ENCODE data around the gene FSD1. TPM values are rescaled to one million over a fixed set of nuclear protein-coding genes. Genes with fewer than 3 reads are reported as not detected.

The FSD1 gene
- total RNA-seq, 1 donor from 2014 or later = 25.1 TPM

DNA sequence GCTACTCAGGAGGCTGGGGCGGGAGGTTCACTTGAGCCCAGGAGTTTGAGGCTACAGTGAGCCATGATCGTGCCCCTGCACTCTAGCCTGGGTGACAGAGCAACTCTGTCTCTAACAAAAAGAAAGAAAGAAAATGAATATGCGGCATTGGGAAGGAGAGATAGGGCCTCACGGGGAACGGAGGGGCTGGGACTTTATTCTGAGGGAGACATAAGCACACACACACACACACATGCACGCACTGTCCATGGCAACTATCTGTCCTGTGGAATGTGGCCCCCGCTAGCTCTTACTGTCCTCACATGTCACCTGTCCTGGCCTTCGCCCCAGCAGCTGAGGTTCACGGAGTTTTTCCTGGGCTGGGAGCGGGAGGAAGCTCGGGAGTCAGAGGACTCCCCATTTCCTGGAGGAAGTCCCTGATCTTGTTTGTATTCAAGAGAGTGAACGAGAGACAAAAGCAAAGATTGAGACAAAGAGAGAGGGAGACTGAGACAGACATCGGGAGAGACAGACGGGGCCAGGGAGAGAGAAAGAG is 33.6 kb downstream of the FSD1 start:
- Mint-ChIP-seq H3K9me3 (ENCODE audit: low read depth) (no peaks in the 10 kb centered on the region), H3K27me3 (no peaks in the 10 kb centered on the region), H3K4me1 (ENCODE audit: low read depth) (peaks cover 16% of the 10 kb centered on the region), H3K36me3 (ENCODE audit: insufficient read depth) (peaks cover 1% of the 10 kb centered on the region), H3K27ac (peak overlapping the region; percentile 96), H3K4me3 (ENCODE audit: low read depth) (peak overlapping the region; percentile 89)
- TF ChIP-seq, protein P1, sequence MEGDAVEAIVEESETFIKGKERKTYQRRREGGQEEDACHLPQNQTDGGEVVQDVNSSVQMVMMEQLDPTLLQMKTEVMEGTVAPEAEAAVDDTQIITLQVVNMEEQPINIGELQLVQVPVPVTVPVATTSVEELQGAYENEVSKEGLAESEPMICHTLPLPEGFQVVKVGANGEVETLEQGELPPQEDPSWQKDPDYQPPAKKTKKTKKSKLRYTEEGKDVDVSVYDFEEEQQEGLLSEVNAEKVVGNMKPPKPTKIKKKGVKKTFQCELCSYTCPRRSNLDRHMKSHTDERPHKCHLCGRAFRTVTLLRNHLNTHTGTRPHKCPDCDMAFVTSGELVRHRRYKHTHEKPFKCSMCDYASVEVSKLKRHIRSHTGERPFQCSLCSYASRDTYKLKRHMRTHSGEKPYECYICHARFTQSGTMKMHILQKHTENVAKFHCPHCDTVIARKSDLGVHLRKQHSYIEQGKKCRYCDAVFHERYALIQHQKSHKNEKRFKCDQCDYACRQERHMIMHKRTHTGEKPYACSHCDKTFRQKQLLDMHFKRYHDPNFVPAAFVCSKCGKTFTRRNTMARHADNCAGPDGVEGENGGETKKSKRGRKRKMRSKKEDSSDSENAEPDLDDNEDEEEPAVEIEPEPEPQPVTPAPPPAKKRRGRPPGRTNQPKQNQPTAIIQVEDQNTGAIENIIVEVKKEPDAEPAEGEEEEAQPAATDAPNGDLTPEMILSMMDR (IDR thresholded peaks at IDR 0.05; ENCODE audit: unreplicated experiment) = no peak
- no peak for DNase-seq (ENCODE audit: low spot score, unreplicated experiment)

DNA sequence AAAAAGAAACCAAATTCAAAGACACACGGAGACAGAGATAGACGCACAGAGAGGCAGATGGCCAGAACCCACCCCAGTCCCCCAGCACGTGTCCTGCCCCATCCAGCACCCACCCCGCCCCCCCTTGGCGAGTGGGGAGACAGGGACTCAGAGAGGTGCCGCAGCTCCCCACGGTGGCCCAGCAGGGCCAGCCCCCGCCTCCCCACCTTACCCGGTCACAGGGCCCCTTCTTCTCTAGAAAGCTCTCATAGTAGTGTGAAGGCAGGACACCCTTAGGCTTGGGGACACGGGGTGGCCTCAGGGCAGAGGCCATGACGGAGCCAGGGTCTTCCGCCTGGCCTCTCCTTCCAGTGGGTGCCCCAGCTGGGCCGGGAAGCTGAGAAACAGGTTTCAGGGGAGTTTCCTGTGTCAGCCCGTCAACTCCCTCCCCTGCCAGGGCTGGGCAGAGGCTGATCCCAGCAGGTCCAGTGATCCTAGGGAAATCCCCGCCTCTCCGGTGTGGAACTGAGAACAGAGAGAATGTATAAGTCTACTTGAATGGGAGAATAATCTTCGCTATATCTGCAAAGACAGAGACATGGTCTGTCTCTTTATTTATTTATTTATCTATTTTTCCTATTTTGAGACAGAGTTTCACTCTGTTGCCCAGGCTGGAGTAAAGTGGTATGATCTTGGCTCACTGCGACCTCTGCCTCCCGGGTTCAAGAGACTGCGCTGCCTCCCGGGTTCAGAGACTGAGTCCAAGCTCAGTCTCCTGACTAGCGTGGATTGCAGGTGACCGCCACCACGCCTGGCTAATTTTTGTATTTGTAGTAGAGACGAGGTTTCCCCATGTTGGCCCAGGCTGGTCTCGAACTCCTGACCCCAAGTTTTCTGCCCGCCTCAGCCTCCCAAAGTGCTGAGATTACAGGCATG is 34.3 kb downstream of the FSD1 start, which contains the start of gene STAP2:
STAP2 (minus strand) TSS at position 387 of the 915 bp plus-strand sequence; CDS start at position 313, 74 bp downstream.
- Mint-ChIP-seq H3K4me1 (ENCODE audit: low read depth) (peaks cover 16% of the 10 kb centered on the region), H3K9me3 (ENCODE audit: low read depth) (no peaks in the 10 kb centered on the region), H3K27ac (peak within 1 kb of the TSS; percentile 96), H3K4me3 (ENCODE audit: low read depth) (peak within 1 kb of the TSS; percentile 89), H3K27me3 (no peaks in the 10 kb centered on the region), H3K36me3 (ENCODE audit: insufficient read depth) (peaks cover 1% of the 10 kb centered on the region)
- TF ChIP-seq, protein P1 (IDR thresholded peaks at IDR 0.05; ENCODE audit: unreplicated experiment) = no peak
- no peak for DNase-seq (ENCODE audit: low spot score, unreplicated experiment)

DNA sequence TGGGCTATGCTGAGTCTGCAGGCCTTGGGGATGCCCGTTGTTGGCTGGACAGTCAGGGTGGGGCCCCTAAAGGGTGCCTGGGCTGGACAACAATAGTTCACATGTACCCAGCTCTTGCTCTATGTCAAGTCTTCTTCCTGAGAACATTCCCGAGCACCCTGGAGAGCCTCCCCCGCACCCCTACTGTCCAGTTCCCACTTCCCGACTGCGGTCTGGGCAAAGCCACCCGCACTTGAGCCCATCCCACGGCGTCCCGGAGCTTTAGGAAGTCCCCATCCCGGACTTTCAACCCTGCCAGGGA is 37.9 kb downstream of the FSD1 start:
- Mint-ChIP-seq H3K27me3 (no peaks in the 10 kb centered on the region), H3K36me3 (ENCODE audit: insufficient read depth) (peaks cover 12% of the 10 kb centered on the region), H3K27ac (peak overlapping the region; percentile 99), H3K4me1 (ENCODE audit: low read depth) (peaks cover 16% of the 10 kb centered on the region), H3K9me3 (ENCODE audit: low read depth) (no peaks in the 10 kb centered on the region), H3K4me3 (ENCODE audit: low read depth) (peak overlapping the region; percentile 89)
- no peak for DNase-seq (ENCODE audit: low spot score, unreplicated experiment)
- TF ChIP-seq, protein P1 (IDR thresholded peaks at IDR 0.05; ENCODE audit: unreplicated experiment) = no peak

DNA sequence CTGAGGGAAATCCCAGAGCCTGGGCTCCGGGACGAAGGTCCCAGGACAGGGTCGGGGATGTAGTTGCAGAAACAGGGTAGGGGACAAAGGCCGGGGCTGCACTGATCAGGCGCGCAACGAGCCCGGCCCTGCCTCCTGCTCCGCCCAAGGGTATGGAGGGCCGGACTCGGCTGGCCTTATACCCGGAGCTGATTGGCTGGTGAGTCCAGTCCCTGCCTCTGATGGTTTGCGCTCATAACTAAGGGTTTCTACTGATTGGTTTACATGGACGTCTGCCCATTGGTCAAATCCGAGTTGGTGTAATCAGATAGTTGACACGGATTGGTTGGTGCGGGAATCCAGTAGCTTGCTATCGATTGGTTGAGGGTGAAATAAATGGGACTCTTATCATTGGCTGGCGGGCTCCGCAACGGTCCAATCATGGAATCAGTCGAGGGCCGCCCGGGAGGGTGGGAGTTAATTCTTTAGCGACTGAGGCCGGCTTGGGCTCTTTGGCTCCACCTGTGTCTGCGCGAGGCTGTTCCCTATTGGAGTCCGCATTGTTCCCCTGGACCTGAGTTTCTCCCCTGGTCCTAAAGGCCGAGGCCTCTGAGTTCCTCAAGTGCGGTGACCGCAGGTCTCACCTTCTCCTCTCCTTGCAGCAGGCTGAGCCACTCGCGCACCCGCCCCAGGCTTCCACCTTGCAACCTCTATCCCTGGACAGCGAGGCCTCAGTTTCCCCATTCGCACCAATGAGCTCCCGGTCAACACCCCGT is 38.4 kb downstream of the FSD1 start:
- Mint-ChIP-seq H3K36me3 (ENCODE audit: insufficient read depth) (peaks cover 13% of the 10 kb centered on the region), H3K9me3 (ENCODE audit: low read depth) (no peaks in the 10 kb centered on the region), H3K27me3 (no peaks in the 10 kb centered on the region), H3K27ac (peak overlapping the region; percentile 99), H3K4me3 (ENCODE audit: low read depth) (peak overlapping the region; percentile 89), H3K4me1 (ENCODE audit: low read depth) (peaks cover 15% of the 10 kb centered on the region)
- TF ChIP-seq, protein P1 (IDR thresholded peaks at IDR 0.05; ENCODE audit: unreplicated experiment) = peak; percentile 42
- DNase-seq (ENCODE audit: low spot score, unreplicated experiment) = peak; percentile 92
